HepG2 (cell line): ENCODE data around the gene SCFD1. TPM values are rescaled to one million over a fixed set of nuclear protein-coding genes. Genes with fewer than 3 reads are reported as not detected.

ENCODE experiments used
- ATAC-seq: fragments of 200-7000 bp; cut with Tn5 transposase; 3 replicates; pipeline ENCODE4 v1.9.1; 2020; ENCODE audit warnings: mild to moderate bottlenecking, moderate library complexity
- BruUV-seq: library from RNA; stranded (reverse); fragments of 400-500 nt; replicated peaks from 2 replicates; lab custom pipeline; 2021; lab: Mats Ljungman, UMichigan
- CTCF ChIA-PET: fragments of 300-600 bp; formaldehyde crosslinking; extraction: SDS; loops from one replicate; lab custom pipeline; 2021; ENCODE audit warnings: low total read pairs, inconsistent platforms, low intra/inter-chr PET ratio; lab: Yijun Ruan, JAX
- POLR2A ChIA-PET: fragments of 350-600 bp; sonication (Branson Sonifier 250); formaldehyde crosslinking; loops from one replicate; lab custom pipeline; 2020; ENCODE audit warnings: antibody characterized with exemption, inconsistent platforms; lab: Yijun Ruan, JAX
- DNase-seq: peaks from one replicate; pipeline ENCODE4 v3.0.0-alpha.2; 2015; ENCODE audit warnings: low spot score
- FAIRE-seq: peaks from 3 replicates; lab custom pipeline; 2011; peaks lifted over from hg19 to GRCh38; lab: Jason Lieb, UNC
- H2AFZ ChIP-seq: one replicate; pipeline ENCODE4 v1.6.1; 2011; ENCODE audit warnings: low read length, inconsistent platforms
- H3K27ac ChIP-seq: fragments of 300-600 bp; 3 replicates; pipeline ENCODE4 v1.8.0; 2011; ENCODE audit warnings: mixed run types, mild to moderate bottlenecking, mixed read lengths, low read length, inconsistent platforms; ENCODE audit not compliant: insufficient read depth; ENCODE audit errors: extremely low read length
- H3K27me3 ChIP-seq, 2 experiments: fragments of 200-600 bp in 1 of 2; 2 replicates in 1 of 2; 3 replicates in 1 of 2; pipeline versions ENCODE4 v1.6.0 to v1.8.0; 2011; ENCODE audit warnings: low read length in 2 of 2, mild to moderate bottlenecking in 2 of 2, moderate library complexity in 2 of 2, inconsistent platforms in 1 of 2; ENCODE audit not compliant: insufficient read depth in 2 of 2, control insufficient read depth in 1 of 2
- H3K36me3 ChIP-seq, 2 experiments: fragments of 200-600 bp in 1 of 2; replicated peaks in 1 of 2; 2 replicates in 1 of 2; 3 replicates in 1 of 2; pipeline versions ENCODE4 v1.5.1 to v1.8.0; 2011; ENCODE audit warnings: low read length in 2 of 2, inconsistent platforms in 1 of 2; ENCODE audit not compliant: insufficient read depth in 2 of 2, control insufficient read depth in 1 of 2
- H3K4me1 ChIP-seq: 2 replicates; pipeline ENCODE4 v1.5.1; 2012; ENCODE audit warnings: low read length, inconsistent platforms; ENCODE audit not compliant: insufficient read depth
- H3K4me2 ChIP-seq: 2 replicates; pipeline ENCODE4 v1.6.0; 2011; ENCODE audit warnings: low read depth, low read length, inconsistent platforms
- H3K4me3 ChIP-seq, 3 experiments: fragments of 200-600 bp in 1 of 3; sonication (generic), shearing (Covaris generic) in 1 of 3; replicated peaks in 1 of 3; 2 replicates each; pipeline ENCODE4 v1.5.1; 2011 to 2016; ENCODE audit warnings: low read length in 3 of 3, inconsistent platforms in 2 of 3, low read depth in 2 of 3, mild to moderate bottlenecking in 2 of 3, control low read depth in 1 of 3, mixed read lengths in 1 of 3; ENCODE audit not compliant: insufficient read depth in 1 of 3
- H3K79me2 ChIP-seq: one replicate; pipeline ENCODE4 v1.6.1; 2011; ENCODE audit warnings: low read length, inconsistent platforms; ENCODE audit not compliant: insufficient read depth
- H3K9ac ChIP-seq: 2 replicates; pipeline ENCODE4 v1.6.0; 2011; ENCODE audit warnings: mild to moderate bottlenecking, low read depth, low read length, inconsistent platforms; ENCODE audit not compliant: insufficient read depth
- H3K9me3 ChIP-seq: 2 replicates; pipeline ENCODE4 v1.5.1; 2012; ENCODE audit warnings: mild to moderate bottlenecking, low read length
- H4K20me1 ChIP-seq: 2 replicates; pipeline ENCODE4 v1.6.0; 2011; ENCODE audit warnings: inconsistent platforms, mild to moderate bottlenecking, low read length, moderate library complexity; ENCODE audit not compliant: insufficient read depth
- AGO1 ChIP-seq: fragments of 200-400 bp; formaldehyde crosslinking; IDR thresholded peaks from 2 replicates; pipeline ENCODE4 v1.6.1; 2017; ENCODE audit warnings: mild to moderate bottlenecking, low read depth, low read length, moderate library complexity; ENCODE audit not compliant: poor library complexity, severe bottlenecking
- AGO2 ChIP-seq: fragments of 200-400 bp; formaldehyde crosslinking; optimal IDR thresholded peaks from 2 replicates; pipeline ENCODE3; 2017; ENCODE audit warnings: mild to moderate bottlenecking, low read depth, low read length, moderate library complexity
- JDP2 ChIP-seq: sonication (generic); formaldehyde crosslinking; IDR thresholded peaks from 2 replicates; pipeline ENCODE4 v1.8.1; 2022; ENCODE audit warnings: missing genetic modification reagents, borderline replicate concordance
- KMT2A ChIP-seq: sonication (generic); formaldehyde crosslinking; IDR thresholded peaks from 2 replicates; pipeline ENCODE4 v1.4.0; 2020; ENCODE audit warnings: missing genetic modification reagents
- PREB ChIP-seq: sonication (generic); formaldehyde crosslinking; IDR thresholded peaks from 2 replicates; pipeline ENCODE4 v1.4.0; 2020; ENCODE audit warnings: missing genetic modification reagents
- RAD21 ChIP-seq: fragments of 450-650 bp; formaldehyde crosslinking; IDR thresholded peaks from 2 replicates; pipeline ENCODE4 v1.5.0; 2020; ENCODE audit warnings: mild to moderate bottlenecking
- ZBTB25 ChIP-seq: IDR thresholded peaks from 2 replicates; pipeline ENCODE4 v1.6.1; 2018; ENCODE audit warnings: missing genetic modification reagents
- ZKSCAN5 ChIP-seq: sonication (generic); formaldehyde crosslinking; IDR thresholded peaks from 2 replicates; pipeline ENCODE4 v1.5.1; 2020; ENCODE audit warnings: mild to moderate bottlenecking, missing genetic modification reagents
- ZNF333 ChIP-seq: sonication (generic); formaldehyde crosslinking; IDR thresholded peaks from 2 replicates; pipeline ENCODE4 v1.4.0; 2020; ENCODE audit warnings: mild to moderate bottlenecking, missing genetic modification reagents, borderline replicate concordance
- ZNF850 ChIP-seq: sonication (generic); formaldehyde crosslinking; conservative IDR thresholded peaks from 2 replicates; pipeline ENCODE4 v1.9.0; 2021; ENCODE audit warnings: mild to moderate bottlenecking, missing genetic modification reagents
- WGBS: methylation state at CpG from one replicate; pipeline ENCODE4 v1.1.6; 2017; ENCODE audit warnings: low lambda C conversion rate; 5-methylcytosine and 5-hydroxymethylcytosine counted together
- in situ Hi-C: cut with HindIII; loops from 2 replicates; pipeline ENCODE4 v1.10.0; 2017; ENCODE audit warnings: low pct_unique_long_range_greater_than_20kb; ENCODE audit not compliant: extremely low pct_ligation_motif_present
- intact Hi-C: fragments of 100-400 bp; cut with micrococcal nuclease; formaldehyde crosslinking; loops from one replicate; pipeline ENCODE4 v1.10.0; 2022; ENCODE audit not compliant: unreplicated experiment
- polyA plus RNA-seq, 8 experiments: library from polyadenylated mRNA; depleted of rRNA in 3 of 8; stranded (reverse) in 7 of 8; unstranded in 1 of 8; fragments of >200 nt; fragmentation: Illumina TruSeq in 4 of 8; extraction: Trizol in 4 of 8; gene quantifications; 2 replicates each; pipeline versions ENCODE4 v1.2.1 to v1.2.3, GENCODE V29; 2011 to 2016; ENCODE audit warnings: low read depth in 4 of 8, missing spikeins in 1 of 8, mixed read lengths in 1 of 8; ENCODE audit not compliant: insufficient read depth in 1 of 8
- total RNA-seq, 5 experiments: library from RNA; depleted of rRNA; stranded (reverse); fragments of >200 nt; fragmentation: Illumina TruSeq; extraction: Trizol; gene quantifications; 2 replicates each; pipeline ENCODE4 v1.2.3, GENCODE V29; 2016; ENCODE audit warnings: low read depth in 1 of 5
- TF ChIP-seq, protein P1 (sequence below): sonication (generic); formaldehyde crosslinking; IDR thresholded peaks from 2 replicates; pipeline ENCODE4 v1.4.0; 2020; ENCODE audit warnings: missing genetic modification reagents, low read depth, mild to moderate bottlenecking, borderline replicate concordance
- TF ChIP-seq, protein P2 (sequence below): sonication (generic); formaldehyde crosslinking; IDR thresholded peaks from 2 replicates; pipeline ENCODE4 v1.4.0; 2020; ENCODE audit warnings: mild to moderate bottlenecking, missing genetic modification reagents, borderline replicate concordance
- TF ChIP-seq, protein P3 (sequence below): sonication (generic); formaldehyde crosslinking; IDR thresholded peaks from 2 replicates; pipeline ENCODE4 v1.4.0; 2020; ENCODE audit warnings: missing genetic modification reagents, borderline replicate concordance

SCFD1 gene
- total and polyA plus RNA-seq, 2 of the 13 experiments (the other 11 are each of a cell fraction or from before 2014, with no cell fraction given) = 235 to 256 TPM

DNA sequence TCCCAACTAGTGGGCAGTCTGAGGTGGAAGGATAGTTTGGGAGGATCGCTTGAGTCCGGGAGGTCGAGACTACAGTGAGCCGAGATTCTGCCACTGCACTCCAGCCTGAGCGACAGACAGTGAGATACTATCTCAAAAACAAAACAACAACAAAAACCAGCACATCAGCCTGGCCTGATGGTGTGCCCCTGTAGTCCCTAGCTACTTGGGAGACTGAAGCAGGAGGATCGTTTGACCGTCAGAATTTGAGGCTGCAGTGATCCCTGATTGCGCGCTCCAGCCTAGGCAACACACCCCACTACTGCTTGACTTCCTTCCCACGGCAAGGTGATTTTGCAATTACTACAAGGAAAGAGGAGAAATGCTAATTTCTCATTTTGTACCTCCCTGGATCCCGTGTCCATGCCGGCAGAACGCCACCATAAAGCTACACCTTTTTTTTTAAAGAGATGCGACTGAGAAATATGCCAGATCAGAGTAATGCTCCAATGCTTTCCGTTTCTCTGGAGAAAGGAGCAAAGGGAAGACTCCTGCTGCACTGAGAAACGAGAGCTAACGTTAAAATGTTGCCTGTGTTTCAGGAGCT, 672 bp upstream of the SCFD1 start:
- FAIRE-seq (no peak), DNase-seq (peak; percentile 36), ATAC-seq (peak; percentile 59)
- intact Hi-C loops (loop anchor here (5.0 kb wide), 2 partner anchors 71 to 1581 kb away; partner anchors contain the start of genes RNU6-7 and RNU6-8), in situ Hi-C loops (no loop called here)
- Histone ChIP-seq H3K4me1 (peaks cover 36% of the 10 kb centered on the region), H3K9me3 (no peaks in the 10 kb centered on the region), H3K4me3 (peak overlapping the region; percentile 92 to 96 (median 94)), H3K27me3 (peaks cover 0 to 4% of the 10 kb centered on the region in 2 experiments; a peak in 2 of 5 replicates), H3K9ac (peak overlapping the region; percentile 97), H3K36me3 (peaks cover 2 to 11% of the 10 kb centered on the region in 2 experiments), H3K4me2 (peak overlapping the region; percentile 92), H3K27ac (peak overlapping the region; percentile 87), H3K79me2 (peaks cover 46% of the 10 kb centered on the region), H2AFZ (peak overlapping the region; percentile 85), H4K20me1 (peaks cover 23% of the 10 kb centered on the region)
- WGBS = 9% methylated on average over 17 of the region's 17 CpGs
- ChIA-PET CTCF (no interaction called here), POLR2A (interaction anchor here (0.7 to 2.4 kb wide), 9 partner anchors 11 to 836 kb away, joined by 3 to 17 read pairs (median 4); partner anchors contain the start of genes DTD2 and HEATR5A)
- BruUV-seq = TSS peak; percentile 99
- no peak; the same call in 1 of the 2 replicates for TF ChIP-seq ZNF850 (CRISPR knock-in tag)
- TF ChIP-seq AGO2 = no peak
- TF ChIP-seq ZBTB25 (CRISPR knock-in tag) = no peak
- no peak for TF ChIP-seq RAD21 (CRISPR knock-in tag)
- TF ChIP-seq AGO1 = no peak
- TF ChIP-seq ZKSCAN5 (CRISPR knock-in tag) = no peak
- TF ChIP-seq, protein P1, sequence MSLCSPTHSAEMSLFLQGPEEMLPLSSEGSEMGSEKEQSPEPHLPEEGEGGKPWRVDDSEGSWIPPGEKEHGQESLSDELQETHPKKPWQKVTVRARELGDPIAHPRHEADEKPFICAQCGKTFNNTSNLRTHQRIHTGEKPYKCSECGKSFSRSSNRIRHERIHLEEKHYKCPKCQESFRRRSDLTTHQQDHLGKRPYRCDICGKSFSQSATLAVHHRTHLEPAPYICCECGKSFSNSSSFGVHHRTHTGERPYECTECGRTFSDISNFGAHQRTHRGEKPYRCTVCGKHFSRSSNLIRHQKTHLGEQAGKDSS (CRISPR knock-in tag) = no peak
- TF ChIP-seq ZNF333 (CRISPR knock-in tag) = no peak
- TF ChIP-seq, protein P2, sequence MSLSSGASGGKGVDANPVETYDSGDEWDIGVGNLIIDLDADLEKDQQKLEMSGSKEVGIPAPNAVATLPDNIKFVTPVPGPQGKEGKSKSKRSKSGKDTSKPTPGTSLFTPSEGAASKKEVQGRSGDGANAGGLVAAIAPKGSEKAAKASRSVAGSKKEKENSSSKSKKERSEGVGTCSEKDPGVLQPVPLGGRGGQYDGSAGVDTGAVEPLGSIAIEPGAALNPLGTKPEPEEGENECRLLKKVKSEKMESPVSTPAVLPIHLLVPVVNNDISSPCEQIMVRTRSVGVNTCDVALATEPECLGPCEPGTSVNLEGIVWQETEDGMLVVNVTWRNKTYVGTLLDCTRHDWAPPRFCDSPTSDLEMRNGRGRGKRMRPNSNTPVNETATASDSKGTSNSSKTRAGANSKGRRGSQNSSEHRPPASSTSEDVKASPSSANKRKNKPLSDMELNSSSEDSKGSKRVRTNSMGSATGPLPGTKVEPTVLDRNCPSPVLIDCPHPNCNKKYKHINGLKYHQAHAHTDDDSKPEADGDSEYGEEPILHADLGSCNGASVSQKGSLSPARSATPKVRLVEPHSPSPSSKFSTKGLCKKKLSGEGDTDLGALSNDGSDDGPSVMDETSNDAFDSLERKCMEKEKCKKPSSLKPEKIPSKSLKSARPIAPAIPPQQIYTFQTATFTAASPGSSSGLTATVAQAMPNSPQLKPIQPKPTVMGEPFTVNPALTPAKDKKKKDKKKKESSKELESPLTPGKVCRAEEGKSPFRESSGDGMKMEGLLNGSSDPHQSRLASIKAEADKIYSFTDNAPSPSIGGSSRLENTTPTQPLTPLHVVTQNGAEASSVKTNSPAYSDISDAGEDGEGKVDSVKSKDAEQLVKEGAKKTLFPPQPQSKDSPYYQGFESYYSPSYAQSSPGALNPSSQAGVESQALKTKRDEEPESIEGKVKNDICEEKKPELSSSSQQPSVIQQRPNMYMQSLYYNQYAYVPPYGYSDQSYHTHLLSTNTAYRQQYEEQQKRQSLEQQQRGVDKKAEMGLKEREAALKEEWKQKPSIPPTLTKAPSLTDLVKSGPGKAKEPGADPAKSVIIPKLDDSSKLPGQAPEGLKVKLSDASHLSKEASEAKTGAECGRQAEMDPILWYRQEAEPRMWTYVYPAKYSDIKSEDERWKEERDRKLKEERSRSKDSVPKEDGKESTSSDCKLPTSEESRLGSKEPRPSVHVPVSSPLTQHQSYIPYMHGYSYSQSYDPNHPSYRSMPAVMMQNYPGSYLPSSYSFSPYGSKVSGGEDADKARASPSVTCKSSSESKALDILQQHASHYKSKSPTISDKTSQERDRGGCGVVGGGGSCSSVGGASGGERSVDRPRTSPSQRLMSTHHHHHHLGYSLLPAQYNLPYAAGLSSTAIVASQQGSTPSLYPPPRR (CRISPR knock-in tag) = 0 out of 2 replicates have a peak, but pooled peaks have one; percentile 41
- TF ChIP-seq PREB (CRISPR knock-in tag) = no peak; the same call in 1 of the 2 replicates
- TF ChIP-seq JDP2 (CRISPR knock-in tag) = no peak
- TF ChIP-seq KMT2A (CRISPR knock-in tag) = no peak
- TF ChIP-seq, protein P3, sequence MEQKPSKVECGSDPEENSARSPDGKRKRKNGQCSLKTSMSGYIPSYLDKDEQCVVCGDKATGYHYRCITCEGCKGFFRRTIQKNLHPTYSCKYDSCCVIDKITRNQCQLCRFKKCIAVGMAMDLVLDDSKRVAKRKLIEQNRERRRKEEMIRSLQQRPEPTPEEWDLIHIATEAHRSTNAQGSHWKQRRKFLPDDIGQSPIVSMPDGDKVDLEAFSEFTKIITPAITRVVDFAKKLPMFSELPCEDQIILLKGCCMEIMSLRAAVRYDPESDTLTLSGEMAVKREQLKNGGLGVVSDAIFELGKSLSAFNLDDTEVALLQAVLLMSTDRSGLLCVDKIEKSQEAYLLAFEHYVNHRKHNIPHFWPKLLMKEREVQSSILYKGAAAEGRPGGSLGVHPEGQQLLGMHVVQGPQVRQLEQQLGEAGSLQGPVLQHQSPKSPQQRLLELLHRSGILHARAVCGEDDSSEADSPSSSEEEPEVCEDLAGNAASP = peak; percentile 14; the same call in 1 of the 2 replicates
